GM20431 (cell line): Measurements from ENCODE around the gene RIC8A.

Experiments used
- in situ Hi-C: fragments of 300-500 bp; cut with MseI, MboI; formaldehyde crosslinking; loops from one replicate; pipeline ENCODE4 v1.15.0; 2020; ENCODE audit warnings: low sequenced_read_pairs; ENCODE audit not compliant: unreplicated experiment

RIC8A gene

DNA sequence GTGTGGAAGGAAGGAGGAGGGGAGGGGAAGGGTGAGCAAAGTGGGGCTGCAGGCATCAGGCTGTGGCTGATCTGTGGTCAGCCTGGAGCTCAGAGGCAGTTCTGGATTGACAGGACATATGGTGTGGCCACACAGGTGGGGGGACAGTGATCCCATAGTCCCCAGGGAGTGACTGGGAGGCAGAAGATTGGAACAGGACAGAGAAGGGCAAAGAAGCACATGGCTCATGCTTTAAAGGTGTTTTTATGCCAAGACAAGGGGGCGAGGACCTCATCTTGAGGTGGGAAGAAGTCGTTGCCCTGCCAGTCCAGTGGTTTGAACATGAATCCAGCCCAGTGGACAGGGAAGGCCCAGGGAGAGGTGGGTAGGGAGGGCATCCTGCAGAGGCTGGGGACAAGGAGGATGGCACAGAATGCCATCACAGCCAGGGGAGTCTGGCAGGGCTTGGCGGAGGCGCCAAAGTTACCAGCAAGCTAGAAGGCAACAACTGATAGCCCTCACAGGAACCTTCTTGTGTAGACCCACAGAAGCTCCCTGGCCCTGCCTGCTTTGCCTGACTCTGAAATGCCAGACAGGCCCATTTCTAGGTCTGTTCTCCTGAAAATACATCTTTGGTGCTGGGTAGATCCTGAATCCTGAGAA is 3.4 kb upstream of the RIC8A start:
- in situ Hi-C loops = no loop called here

DNA sequence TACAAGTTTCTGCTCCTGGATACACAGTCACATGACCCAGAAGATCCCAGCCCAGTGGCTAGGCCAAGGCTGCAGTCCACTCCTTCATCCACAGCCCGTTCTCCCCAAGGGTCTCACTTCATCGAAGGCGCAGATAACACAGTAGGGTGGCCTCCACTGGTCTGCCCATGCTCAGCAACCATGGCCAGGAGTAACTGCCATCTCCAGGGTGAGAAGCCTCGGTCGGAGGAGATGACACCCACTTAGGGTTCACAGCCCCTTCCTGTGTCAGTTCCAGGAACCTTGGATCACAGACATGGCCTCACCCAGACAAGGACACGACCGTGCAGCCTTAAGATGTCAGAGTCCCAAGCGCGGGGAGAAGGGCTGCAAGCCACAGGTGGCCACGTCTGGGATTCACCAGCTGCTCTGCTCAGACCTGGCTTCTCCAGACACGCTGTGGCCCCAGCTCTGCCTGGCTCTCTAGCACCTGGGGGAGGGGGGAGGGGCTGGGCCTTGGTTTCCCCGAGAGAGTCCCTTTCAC is 2.9 kb upstream of the RIC8A start:
- in situ Hi-C loops = no loop called here

DNA sequence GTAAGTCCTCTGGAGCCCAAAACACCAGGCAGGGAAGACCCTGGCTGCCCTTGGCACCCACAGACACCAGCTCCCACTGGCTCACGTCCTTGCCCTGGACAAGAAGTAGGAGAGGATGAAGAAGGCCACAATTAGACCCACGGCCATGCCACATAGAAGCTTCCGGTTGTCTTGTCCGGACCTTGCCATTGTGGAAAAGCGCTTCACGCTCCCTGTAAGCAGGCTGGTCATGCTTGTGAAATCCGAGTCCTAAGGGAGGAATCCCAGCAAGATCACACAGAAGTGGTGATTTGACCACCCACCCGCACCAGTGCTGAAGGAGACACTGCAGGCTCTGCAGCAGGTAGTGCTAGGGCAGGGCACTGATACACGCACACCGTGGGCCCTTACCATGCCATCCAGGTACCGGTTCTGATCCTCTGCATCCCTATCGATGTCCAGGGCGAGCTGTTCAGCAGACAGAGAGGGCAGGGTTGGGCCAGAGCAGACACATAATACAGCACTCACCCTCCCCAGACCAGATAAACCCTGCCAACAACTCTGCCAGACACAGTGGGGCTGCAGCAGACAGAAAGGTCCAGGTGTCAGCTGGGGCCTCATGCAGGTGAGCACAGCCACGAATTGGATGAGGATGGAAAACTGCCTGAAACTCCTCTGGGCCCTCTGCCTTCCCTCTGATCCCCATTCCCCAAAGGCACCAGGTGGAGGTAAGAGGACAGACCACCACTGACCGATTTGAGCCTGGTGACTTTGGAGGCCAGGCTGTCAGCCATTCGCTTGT is 2.1 kb upstream of the RIC8A start:
- in situ Hi-C loops = no loop called here

DNA sequence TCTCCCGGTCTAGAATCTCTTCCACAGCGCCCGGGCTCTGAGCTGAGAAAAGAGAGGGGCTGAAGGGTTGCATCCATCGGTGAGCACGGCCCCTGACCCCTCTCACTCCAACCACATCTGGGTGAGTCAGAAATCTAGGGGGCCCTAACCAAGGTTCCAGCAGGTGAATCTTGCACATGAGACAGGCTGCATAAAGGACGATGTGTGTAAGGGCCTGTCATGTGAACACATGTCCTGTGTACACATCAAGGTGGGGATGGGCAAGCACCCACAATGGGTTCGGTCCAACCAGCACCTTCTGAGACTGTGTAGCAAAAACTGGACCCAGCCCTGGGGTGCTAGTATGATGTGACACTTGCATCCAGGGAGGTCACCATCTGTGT is 1.5 kb upstream of the RIC8A start:
- in situ Hi-C loops = no loop called here

DNA sequence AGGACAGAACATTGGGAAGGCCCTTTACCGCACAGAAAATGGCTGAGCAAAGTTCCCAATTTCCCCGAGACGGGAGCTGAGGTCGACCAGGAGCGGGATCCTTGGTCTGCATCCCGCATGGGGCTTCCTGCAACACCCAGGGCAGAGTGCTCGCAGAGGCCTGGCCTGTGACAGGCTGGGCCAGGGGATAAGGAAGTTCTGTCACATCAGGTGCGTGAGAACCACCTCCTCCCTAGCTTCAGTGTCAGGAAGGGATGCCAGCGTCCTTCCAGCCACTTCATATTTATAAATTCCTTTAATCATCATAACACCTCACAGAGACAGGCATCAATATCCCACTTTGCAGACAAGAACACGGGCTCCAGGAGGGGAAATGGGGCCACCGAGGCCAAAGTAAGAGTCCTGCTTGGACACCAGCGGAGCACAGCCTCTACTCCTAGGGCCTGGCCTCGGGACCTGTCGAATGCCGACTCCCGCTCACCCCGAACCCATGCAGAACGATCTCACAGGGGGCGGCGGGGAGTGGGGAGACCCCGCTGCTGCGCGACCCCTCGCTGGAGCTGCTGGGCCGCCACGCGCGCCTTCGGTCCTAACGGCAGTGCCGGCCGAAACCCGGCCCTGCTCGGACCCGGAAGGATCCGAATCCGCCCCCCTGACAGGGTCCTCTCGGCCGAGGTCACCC is 841 bp upstream of the RIC8A start:
- in situ Hi-C loops = no loop called here

DNA sequence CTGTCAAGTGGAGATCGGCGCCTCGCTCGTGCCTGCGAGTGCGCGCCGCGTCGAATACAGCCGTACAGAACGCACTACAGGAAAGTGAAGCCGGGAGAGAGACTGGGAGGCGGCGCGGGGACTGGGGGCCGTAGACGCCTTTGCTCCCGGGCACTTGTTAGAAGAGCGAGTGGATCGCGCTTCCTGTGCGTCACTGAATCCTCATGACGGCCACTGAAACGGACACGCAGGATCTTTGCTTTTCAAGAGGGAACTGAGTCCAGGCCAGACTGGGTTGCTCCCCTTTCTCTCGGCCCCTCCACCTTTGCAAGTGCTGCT is 314 bp downstream of the RIC8A start:
- in situ Hi-C loops = no loop called here

DNA sequence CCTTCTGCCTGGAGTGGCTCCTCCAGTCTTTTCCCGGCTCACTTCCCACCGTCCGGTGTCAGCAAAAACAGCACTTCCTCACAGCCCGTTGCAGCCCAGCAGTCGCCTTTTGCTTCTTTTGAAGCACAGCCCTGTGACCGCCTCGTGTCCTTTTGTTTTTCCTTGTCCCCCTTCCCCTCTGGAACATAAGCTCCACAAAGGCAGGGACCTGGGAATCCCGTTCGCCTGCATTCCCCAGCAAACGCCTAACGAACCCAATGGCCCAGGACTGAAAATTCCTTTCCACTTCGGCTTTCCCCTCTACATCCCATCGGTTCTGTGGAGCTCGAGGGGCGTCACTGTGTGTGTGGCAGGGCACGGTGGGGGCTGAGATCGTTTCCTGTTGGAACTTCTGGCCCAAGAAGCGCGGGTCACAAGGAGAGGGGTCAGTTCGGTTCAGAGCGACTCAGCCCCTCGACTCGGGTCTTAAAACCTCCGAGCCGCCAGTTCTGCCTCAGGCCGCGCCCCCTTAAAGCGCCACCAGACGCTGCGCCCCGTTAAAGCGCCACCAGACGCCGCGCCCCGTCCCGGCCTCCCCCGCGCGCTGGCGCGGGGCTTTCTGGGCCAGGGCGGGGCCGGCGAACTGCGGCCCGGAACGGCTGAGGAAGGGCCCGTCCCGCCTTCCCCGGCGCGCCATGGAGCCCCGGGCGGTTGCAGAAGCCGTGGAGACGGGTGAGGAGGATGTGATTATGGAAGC is 841 bp downstream of the RIC8A start:
- in situ Hi-C loops = no loop called here

DNA sequence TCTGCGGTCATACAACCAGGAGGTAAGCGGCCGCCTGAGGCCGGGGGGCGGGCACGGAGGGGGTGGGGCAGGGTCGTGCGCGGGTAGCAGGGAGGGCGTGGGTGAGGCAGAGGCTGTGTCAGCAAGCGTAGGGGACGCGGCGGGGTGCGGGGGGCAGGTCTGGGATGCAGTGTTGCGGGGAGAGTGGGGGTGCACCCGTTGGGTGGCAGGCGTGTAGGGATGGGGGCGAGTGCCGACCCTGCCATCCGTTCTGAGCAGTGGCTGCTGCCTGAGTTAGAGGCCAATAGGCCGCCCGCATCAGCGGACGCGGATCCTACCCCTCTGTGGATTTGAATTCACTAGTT is 1.4 kb downstream of the RIC8A start:
- in situ Hi-C loops = no loop called here

DNA sequence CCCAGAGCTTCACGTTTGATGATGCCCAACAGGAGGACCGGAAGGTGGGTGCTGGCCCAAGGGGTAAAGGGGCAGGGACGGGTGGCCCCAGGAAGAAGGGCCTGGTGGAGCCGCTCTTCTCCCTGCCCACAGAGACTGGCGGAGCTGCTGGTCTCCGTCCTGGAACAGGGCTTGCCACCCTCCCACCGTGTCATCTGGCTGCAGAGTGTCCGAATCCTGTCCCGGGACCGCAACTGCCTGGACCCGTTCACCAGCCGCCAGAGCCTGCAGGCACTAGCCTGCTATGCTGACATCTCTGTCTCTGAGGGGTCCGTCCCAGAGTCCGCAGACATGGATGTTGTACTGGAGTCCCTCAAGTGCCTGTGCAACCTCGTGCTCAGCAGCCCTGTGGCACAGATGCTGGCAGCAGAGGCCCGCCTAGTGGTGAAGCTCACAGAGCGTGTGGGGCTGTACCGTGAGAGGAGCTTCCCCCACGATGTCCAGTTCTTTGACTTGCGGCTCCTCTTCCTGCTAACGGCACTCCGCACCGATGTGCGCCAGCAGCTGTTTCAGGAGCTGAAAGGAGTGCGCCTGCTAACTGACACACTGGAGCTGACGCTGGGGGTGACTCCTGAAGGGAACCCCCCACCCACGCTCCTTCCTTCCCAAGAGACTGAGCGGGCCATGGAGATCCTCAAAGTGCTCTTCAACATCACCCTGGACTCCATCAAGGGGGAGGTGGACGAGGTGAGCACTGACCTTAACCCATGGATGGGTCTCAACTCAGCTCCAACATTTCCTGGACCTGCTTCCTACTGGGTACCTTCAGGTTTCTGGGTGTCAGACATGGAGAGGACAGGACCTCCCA is 2.0 kb downstream of the RIC8A start:
- in situ Hi-C loops = no loop called here

DNA sequence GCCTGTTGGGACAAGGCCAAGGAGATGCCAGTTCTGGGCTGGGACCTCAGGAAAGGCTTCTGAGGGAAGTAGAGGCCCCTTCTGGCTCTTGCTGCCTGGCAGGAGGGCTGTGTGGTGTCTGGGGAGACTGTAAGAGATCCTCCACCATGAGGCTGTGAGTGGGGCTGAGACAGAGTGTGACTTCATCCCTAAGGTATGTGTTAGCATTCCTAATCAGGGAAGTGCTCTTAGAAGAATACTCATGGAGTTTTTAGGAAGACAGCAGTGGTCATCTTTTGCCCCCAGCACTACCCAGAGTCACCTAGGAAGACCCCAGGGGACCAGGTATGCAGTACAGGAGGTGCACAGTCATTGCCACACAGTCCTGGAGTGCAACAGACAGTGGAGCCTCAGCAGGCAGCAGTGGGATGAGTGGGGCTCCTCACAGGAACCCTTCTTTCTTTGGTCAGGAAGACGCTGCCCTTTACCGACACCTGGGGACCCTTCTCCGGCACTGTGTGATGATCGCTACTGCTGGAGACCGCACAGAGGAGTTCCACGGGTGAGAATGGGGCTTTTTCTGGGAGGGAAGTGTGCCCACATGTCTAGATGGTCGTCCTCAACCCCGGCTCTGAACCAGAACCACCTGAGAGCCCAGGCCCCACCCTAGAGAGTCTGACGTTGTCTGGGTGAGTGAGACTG is 2.8 kb downstream of the RIC8A start:
- in situ Hi-C loops = no loop called here

DNA sequence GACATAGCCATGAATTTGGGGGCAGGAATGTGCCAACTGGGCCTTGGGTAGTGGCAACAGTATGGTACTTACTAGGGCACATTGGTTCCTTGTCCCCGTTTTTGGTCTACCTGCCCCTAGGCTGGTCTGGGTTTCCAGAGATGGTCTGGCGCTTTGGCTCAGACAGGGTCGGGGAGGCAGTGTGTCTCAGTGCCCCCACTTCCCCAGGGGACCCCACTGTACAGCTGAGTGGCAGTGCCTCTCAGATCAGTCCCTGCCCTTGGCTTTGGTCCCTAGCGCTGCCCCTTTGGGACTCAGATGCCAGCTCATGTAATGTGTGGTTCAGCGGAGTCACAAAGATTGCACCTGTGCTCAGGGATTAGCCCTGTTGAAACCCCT is 3.3 kb downstream of the RIC8A start:
- in situ Hi-C loops = no loop called here

DNA sequence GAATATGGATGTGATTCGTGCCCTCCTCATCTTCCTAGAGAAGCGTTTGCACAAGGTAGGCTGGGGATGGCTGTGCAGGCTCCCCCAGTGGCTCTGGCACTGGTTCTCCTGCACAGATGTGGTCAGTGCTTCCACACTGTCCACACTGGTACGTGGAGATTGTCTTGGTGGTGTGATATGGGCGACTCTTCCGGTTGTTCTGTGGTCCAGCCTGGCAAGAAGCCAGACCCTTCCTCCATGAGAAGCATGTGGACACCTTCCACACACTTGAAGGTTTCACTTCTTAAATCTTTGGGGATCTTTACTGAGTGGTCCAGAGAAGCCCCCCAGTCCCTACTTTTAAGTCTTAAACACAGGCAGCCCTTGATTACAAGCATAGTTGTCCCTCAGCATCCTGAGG is 3.8 kb downstream of the RIC8A start:
- in situ Hi-C loops = no loop called here

DNA sequence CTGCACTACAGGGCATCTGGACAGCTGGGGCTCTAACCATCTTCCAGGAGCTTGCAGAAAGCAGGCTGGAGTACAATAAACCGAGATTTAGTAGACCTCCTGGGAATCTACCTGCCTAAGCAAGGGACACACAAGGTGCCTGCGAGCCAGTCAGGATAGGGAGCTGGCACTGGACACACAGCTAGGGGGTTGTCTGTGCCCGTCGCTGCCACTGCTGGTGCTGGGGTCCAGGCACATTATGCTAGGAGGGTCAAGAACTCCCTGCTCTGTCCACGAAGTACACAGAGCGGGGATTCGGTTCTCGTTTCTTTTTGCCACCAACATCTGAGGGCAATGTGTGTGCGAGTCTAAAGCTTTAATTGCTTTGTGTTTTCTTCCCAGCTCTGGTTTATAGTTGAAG is 4.2 kb downstream of the RIC8A start:
- in situ Hi-C loops = no loop called here

DNA sequence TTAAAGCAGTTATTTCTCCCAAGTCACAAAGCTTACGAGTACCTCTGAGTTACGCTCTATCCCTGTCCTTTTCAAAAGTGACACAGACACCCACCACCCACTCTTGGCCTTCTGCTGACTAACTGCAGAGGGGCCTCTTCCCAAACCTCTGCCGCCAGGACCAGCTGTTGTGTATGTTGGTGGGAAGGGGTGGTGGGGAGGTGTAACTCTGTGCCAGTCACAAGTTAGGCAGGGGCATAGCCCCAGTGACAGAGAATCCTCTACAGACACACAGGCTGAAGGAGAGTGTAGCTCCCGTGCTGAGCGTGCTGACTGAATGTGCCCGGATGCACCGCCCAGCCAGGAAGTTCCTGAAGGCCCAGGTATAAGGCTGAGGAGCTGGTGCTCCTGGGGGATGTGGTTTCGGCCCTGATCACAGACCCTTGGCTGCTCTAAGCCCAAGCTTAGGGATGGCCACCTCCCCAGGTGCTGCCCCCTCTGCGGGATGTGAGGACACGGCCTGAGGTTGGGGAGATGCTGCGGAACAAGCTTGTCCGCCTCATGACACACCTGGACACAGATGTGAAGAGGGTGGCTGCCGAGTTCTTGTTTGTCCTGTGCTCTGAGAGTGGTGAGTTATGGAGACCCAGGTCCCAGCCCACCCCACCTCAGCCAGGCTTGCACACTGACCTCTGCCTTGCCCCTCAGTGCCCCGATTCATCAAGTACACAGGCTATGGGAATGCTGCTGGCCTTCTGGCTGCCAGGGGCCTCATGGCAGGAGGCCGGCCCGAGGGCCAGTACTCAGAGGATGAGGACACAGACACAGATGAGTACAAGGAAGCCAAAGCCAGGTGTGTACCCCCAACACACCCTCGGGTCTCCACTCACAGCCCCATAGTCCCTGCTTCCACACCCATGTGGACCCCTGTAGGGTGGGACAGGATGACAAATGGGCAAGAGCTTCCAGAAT is 4.9 kb downstream of the RIC8A start:
- in situ Hi-C loops = no loop called here

DNA sequence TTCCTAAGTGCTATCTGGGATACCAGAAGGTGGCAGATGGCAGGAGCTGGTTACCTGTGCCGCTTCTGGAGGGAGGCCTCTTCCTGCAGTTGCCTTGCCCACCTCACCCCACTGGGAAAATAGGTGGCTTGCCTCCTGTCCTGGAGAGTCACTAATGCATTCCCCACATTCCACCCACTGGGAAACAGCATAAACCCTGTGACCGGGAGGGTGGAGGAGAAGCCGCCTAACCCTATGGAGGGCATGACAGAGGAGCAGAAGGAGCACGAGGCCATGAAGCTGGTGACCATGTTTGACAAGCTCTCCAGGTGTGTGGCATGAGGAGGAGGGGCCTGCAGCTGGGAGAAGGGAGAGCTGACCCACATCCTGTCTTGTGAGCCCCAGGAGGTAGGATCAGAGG is 5.6 kb downstream of the RIC8A start:
- in situ Hi-C loops = no loop called here

DNA sequence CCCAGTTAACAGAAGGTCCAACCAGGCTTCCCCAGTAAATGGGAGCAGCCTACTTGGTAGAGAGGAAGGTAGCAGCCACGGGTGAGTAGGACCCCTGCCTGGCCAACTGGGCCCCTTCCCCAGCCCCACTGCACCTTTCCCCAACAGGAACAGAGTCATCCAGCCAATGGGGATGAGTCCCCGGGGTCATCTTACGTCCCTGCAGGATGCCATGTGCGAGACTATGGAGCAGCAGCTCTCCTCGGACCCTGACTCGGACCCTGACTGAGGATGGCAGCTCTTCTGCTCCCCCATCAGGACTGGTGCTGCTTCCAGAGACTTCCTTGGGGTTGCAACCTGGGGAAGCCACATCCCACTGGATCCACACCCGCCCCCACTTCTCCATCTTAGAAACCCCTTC is 6.6 kb downstream of the RIC8A start:
- in situ Hi-C loops = no loop called here

DNA sequence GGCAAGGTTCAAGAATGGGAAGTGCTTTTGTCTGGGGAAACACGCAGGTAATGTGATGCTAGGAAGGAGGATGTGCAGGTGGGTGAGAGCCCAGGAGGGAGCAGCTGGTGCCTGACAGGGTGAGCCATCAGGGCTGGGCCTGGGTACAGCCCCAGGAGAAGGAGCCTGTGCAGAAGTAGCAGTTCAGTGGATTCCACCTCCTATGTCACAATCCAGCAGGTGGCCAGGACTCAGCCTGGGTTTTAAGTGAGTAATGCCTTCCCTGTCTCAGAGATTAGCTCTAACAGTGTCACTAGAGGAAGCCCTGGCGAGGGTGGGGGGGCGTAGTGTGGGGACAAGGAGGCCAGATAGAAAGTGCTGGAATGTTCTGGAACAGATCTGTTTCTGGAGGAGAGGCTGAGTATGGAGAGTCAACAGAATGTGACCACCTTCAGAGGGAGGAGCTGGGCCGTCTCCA is 8.1 kb downstream of the RIC8A start:
- in situ Hi-C loops = no loop called here
